ENCODE data around the gene COX6A2.

The COX6A2 gene

DNA sequence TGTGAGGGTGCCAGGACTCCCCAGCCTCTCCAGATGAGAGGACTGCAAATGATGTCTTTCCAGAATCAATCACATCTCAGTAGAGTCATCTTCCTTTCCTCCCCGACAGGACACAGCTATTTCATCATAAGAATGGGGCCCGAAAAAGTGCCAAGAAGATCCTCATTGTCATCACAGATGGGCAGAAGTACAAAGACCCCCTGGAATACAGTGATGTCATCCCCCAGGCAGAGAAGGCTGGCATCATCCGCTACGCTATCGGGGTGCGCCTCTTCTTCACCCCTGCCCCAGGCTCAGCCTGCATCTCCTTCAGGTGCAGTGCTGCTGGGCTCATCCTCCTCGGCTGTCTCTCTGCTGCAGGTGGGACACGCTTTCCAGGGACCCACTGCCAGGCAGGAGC lies 20.8 kb downstream of the COX6A2 start:
- FAIRE-seq: no peak

DNA sequence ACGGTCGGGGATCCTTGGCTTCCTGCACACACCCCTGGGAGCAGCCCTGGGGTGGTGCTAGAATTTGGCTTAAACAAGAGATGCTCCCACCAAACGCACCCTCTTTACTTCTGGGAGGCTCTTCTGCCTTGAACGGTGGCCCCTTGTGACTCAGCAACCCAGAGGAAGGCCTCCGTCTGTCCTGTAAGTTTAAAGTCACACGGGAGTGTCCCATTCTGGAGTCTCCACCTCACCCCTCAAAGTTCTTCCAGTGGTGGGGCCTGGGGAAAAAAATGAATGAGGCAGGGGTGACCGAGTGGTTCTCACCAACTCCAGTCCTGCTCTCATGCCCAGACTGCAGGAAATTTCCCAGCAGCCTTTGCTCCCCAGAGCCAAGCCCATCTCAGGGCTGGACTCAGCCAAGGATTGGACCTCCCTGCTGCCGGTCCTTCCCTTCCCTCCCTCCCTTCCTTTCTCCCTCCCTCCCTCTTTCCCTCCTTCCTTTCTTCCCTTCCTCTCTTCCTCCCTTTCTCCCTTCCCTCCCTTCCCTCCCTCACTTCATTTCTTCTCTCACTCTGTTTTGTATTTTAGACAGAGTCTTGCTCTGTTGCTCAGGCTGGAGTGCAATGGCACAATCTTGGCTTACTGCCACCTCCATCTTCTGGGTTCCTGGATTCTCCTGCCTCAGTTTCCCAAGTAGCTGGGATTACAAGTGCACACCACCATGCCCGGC lies 23.7 kb downstream of the COX6A2 start:
- no peak for FAIRE-seq

DNA sequence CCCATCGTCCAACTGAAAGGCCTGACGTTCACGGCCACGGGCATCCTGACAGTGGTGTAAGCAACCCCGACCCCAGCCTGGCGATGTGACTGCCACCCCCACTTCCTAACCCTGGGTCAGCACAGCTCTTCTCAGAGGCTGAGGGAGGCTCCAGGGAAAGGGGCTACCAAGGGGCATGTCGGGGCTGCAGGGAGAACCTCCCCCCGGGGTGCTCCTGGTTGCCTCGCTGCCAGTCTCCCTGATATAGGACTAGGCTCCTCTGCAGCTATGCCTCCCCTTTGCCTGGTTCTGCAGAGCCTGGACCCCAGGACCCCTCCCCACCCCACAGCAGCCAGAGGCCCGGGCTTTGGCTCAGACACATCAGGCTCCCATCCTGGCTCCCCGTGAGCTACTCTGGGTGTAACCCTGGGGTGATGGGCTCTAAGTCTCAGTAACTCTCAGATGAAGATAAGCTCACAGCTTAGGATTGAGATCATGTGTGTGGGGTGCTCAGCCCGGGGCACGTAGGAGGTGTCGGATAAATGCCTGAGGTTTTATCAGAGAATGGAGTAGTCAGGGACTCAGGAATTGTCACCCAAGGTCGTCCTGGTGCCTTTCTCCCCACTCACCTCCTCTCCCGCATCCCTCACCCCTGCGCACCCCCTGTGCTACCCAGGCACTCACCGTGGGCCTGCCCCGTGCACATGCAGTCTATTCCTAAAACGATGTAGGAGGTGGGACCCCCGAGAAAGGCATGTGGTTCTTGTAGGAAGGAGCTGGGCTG lies 24.4 kb downstream of the COX6A2 start:
- no peak for FAIRE-seq

DNA sequence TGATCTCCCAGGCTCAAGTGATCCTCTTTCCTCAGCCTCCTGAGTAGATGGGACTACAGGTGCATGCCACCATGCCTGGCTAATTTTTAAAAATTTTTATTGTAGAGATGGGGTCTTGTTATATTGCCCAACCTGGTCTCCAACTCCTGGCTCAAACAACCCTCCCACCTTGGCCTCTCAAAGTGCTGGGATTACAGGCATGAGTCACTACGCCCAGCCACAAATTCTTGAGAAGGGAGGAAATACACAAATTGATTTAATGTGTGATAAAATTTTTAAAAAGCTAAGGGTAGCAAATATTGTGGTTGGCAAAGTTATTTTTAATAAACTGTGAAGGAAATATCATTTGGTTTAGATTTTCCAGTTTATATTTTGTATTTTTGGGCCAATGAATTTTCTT lies 25.5 kb downstream of the COX6A2 start:
- no peak for FAIRE-seq

DNA sequence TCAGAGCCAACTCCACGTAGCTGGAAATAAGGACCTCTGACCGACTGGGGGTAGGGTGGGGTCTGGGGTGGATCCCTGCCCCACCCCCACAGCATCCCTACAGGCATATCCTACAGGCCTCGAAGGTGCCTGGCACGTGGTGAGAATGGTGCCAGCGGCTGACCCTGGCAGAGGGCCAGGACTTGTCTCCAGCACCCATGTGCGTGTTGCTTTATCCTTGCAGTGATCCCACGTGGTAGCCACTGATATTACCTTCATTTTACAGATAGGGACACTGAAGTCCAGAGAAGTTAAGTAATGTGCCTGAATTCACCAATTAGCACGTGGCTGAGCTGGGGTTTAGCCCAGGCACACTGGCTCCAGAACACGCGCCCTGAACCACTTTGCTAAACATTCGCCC lies 26.7 kb downstream of the COX6A2 start:
- FAIRE-seq: no peak

GRCh38 chr16:31400191-31400590 lies 28.0 kb downstream of the COX6A2 start:
- no peak for FAIRE-seq

DNA sequence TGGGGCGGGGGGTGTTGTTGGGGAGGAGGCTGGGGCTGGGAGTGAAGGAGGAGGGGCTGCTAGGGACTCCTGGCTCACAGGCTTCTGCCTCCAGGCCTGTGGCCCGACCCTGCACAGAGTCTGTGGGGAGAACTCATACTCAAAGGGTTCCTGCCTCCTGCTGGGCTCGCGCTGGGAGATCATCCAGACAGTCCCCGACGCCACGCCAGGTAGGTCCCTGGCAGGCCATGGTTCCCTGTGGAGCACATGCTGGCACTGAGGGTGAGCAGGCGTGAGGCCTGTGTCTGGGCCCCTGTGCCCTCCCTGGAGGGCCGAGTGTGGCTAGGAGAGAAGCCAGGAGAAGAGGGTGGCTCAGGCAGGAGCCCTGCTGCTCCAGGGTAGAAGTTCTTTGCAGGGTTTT lies 30.5 kb downstream of the COX6A2 start:
- FAIRE-seq: no peak

- no peak for FAIRE-seq
These were observed 31.0 kb downstream of the COX6A2 start for GRCh38 chr16:31397096-31397660.

- no peak for FAIRE-seq
These were observed 32.5 kb downstream of the COX6A2 start for GRCh38 chr16:31395647-31396046.

- FAIRE-seq: no peak
These were observed 35.1 kb downstream of the COX6A2 start, which contains the start of gene ITGAD for GRCh38 chr16:31393056-31393455. TSS of gene ITGAD (plus strand) at chr16:31393335. CDS start at chr16:31393361, 26 bp downstream.

DNA sequence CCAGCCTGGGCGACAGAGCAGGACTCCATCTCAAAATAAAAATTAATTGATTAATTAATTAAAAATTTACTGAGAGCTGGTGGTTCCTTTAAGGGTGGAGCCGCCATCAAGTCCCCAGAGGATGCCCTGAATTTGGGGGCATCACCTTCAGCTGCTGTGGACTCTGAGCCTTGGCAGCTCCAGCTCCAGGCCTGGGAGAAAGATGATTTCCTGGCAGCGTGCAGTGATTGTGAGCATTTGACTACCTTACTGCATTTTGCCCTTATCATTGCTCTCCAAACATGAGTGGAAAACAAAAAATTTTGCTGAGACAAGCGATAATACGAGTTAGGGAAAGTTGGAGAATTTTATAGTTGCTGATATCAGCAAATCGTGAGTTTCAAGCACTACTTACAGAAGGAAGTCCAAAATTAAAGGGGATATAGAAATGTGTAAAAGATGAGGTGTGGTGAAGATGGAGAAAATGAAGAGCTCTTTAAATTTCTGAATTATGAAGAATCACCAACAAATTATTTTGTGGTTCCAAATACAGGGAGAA lies 37.6 kb downstream of the COX6A2 start:
- FAIRE-seq: no peak

DNA sequence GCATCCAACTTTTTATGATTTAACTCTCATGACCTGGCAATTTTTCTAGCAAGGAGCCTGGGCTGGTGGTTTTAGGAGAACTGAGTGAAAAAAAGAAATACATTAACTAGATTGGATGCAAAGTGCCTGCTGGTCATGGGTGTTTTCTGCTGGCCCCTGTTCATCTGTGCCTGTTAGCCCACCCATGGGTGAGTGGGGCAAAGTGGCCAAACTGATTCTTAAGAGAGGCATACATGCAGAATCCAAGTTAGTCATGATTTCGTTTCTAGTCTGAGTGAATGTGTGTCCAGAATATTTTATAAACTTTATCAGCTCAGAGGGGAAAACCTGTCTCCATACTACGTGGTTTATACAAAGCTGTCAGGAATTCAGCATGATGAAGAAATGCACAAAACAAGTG lies 39.6 kb downstream of the COX6A2 start:
- FAIRE-seq: no peak

- no peak for FAIRE-seq
These were observed 41.8 kb downstream of the COX6A2 start for GRCh38 chr16:31386157-31386984.

GRCh38 chr16:31385680-31386079 lies 42.5 kb downstream of the COX6A2 start:
- FAIRE-seq: no peak

- no peak for FAIRE-seq
These were observed 45.5 kb downstream of the COX6A2 start for GRCh38 chr16:31382485-31383161.

- FAIRE-seq: no peak
These were observed 48.0 kb downstream of the COX6A2 start for GRCh38 chr16:31380201-31380600.

Data from G401.6 (cell line).